UCSD-AML1 (cell line): Measurements from ENCODE around the gene STK32B.
"Not testable (repeated sequence)": the region's sequence is repeated elsewhere in the genome, so short reads cannot be mapped to it uniquely, and the experiment has no call there.

Experiments
- DNase-seq: peaks from one replicate; lab custom pipeline; 2025; ENCODE audit not compliant: unreplicated experiment; lab: John Stamatoyannopoulos, UW

The STK32B gene

DNA sequence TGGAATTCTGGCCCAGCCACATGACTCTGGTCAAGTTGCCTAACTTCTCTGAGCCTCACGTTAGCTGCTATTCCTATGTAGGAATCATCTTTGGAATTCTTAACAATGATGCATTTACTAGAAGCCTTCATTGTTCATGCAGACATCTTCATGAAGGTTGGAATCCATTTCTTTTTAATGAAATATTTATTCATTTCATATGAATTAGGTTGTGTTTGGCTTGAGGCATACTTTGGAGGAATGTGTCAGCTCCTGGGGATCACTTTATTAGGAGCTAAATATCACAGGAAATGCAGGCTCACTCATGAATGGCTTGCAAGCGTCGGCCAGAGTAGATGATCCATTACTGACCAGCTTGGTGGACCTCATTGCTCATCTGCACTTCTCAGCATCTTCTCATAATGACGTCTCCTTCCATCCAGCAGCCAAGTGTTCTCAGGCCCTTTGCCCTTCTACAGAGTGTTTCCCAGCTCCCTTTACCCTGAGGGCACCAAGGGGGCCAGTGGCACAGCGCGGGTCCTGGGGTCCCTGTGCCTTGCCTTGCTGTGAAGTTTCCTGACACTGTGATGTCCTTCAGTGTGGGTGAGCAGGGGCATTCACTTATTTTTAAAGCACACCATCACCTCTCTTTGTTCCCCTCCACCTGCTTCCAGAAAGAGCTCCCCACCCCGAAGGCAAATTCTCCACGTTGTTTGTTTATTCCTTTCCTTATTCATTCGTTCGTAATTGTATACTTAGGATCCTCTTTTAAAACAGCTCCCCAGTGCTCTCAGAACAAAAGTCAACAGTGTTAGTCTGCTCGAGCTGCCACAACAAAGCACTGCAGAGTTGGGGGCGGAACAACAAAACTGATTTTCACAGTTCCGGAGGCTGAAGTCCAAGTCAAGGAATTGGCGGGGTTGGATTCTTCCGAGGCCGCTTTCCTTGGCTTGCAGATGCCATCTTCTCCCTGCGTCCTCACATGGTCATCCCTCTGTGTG is 106.8 kb downstream of the STK32B start:
- no peak for DNase-seq

GRCh38 chr4:5158825-5159224 is 107.5 kb downstream of the STK32B start:
- DNase-seq: no peak

DNA sequence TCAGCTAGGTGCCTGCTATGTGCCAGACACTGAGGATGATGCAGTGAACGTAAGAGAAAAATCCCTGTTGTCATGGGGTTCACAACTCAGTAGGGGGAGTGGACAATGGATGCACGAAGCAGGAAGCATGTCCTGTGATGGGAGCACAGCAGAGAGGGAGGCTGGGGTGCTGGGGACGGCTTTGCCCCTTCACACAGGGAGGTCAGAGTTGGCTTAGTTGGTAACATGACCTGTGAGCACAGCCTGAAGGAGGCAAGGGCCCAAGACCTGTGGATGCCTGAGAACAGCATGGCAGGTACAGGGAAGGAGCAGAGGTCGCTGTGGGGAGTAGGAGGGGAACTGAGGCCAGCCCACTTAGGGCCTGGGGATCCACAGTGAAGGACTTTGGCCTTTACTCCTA is 109.4 kb downstream of the STK32B start:
- no peak for DNase-seq

DNA sequence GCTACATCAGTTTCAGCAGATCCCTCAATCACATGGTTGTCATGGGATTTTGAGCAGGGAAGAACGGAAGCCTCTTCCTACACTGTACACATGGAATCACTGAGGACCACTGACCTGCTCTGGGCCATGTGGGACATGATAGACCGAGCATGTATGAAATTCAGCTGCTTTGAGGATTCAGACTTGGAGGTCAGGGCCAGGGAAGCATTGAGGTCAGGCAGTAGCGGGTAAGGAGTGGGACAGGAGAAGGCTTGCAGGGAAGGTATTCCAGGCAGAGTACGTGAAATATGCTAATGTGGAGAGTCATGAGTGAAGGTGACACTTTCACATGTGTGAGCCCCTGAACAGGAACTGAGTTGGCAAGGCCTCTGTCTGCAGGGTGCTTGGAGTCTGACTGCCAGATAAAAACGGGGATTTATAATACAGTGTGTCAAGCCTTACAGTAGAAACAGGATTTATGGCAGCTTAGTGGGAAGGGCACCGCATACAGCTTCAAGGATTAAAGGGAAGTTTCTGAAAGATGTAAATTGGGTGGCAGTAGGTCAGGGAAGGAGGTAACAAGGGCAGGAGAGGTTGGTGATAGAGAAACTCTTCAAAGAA is 111.7 kb downstream of the STK32B start:
- DNase-seq: no peak

GRCh38 chr4:5164221-5164912 is 113.1 kb downstream of the STK32B start:
- DNase-seq: no peak

GRCh38 chr4:5165420-5166369 is 114.4 kb downstream of the STK32B start:
- no peak for DNase-seq

- DNase-seq: no peak
Observed at GRCh38 chr4:5166377-5166776, 115.1 kb downstream of the STK32B start.

- no peak for DNase-seq
Observed at GRCh38 chr4:5168891-5169290, 117.6 kb downstream of the STK32B start.

DNA sequence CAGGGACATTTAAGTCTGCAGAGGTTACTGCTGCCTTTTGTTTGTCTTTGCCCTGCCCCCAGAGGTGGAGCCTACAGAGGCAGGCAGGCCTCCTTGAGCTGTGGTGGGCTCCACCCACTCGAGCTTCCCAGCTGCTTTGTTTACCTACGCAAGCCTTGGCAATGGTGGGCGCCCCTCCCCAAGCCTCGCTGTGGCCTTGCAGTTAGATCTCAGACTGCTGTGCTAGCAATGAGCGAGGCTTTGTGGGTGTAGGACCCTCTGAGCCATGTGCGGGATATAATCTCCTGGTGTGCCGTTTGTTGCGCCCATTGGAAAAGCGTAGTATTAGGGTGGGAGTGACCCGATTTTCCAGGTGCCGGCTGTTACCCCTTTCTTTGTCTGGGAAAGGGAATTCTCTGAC is 124.6 kb downstream of the STK32B start:
- not testable (repeated sequence) for DNase-seq

GRCh38 chr4:5184606-5185005 is 133.3 kb downstream of the STK32B start:
- DNase-seq: no peak

DNA sequence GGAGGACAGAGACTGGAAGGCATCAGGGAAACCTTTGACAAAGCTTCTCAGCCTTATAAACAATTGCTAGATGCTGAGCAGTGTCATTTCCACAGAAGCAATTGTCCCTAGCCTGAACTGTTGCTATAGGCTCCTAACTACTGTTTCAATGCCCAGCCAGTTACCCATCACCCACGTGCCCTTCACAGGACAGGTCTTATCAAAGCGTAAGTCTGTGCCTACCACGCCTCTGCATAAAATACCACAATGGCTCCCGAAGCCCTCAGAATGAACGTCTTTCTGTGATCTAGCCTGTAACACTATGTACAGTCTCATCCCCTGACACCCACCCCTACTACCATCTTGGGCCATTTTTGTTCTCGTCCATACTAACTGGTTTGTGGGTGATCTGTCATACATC is 134.3 kb downstream of the STK32B start:
- no peak for DNase-seq

DNA sequence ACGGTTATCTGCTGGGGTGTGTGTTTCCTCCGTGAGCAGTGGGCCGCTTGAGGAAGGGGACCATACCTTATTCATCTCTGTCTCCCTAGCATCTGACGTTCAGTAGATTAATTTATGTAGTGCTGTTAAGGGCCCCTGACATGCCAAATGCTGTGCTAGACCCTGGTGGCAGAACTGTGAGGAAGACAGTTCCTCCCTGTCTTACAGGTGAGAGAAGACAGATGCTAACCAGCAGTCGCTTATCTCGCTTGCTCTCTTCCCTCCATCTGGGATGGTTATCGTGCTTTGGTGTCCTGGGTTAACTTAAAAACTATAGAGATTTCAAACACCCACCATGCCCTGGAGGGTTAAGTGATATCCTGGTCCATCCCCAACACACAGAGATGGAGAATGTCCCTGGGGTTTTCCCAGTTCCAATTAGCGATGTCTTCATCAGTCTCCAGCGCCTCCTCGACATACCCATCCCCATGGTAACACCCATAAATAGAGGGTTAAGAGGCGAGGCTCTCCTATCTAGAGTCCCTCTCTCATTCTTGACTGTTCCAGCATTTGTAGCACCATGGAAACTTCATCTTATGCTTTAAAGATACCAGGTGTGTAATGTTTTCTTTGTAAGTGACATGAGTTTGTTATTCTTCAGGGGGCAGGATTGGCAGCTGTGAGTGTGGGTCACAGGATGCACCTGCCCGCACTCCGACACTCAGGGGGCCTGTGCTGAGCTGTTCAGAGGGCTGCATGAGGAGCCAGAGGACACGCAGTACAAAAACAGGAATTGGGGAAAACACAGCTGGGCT is 135.2 kb downstream of the STK32B start:
- DNase-seq: no peak

- DNase-seq: no peak
Observed at GRCh38 chr4:5188130-5188529, 136.8 kb downstream of the STK32B start.

DNA sequence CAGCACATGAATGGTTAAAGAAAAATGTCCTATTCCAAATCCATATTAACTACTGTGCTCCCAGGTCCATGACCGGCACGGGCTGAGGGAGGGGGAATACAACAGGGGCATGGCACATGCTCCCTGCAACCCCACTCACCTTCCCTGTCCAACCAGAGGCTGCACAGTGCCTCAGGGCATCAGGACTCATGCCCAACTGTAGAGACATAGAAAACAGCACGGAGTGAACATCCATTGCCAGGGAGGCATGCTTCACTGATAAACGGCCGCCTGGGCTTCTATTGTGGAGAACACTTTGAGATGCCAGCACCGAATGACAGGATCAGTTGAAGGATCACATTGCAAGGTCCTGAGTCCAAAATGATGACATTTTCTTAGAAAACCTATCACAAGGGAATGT is 140.6 kb downstream of the STK32B start:
- no peak for DNase-seq

GRCh38 chr4:5192271-5192670 is 141.0 kb downstream of the STK32B start:
- no peak for DNase-seq

DNA sequence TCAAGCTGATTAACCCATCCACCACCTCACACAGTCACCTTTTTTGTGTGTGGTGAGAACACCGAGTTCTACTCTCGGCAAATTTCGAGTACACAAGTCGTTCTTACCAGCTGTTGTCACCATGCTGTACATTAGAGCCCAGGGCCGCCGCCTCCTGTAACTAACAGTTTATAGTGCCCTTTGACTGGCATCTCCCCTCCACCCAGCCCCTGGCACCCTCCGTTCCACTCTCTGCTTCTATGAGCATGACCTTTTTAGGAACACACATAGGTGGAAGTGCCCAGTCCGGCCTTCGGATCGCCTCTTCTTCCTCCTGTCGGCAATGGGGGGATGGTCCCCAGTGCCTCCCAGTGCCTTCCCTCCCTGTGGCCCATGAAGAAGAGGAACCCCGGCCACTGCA is 141.4 kb downstream of the STK32B start:
- DNase-seq: no peak

- no peak for DNase-seq
Observed at GRCh38 chr4:5198656-5199541, 147.6 kb downstream of the STK32B start.

GRCh38 chr4:5199912-5200311 is 148.6 kb downstream of the STK32B start:
- no peak for DNase-seq

DNA sequence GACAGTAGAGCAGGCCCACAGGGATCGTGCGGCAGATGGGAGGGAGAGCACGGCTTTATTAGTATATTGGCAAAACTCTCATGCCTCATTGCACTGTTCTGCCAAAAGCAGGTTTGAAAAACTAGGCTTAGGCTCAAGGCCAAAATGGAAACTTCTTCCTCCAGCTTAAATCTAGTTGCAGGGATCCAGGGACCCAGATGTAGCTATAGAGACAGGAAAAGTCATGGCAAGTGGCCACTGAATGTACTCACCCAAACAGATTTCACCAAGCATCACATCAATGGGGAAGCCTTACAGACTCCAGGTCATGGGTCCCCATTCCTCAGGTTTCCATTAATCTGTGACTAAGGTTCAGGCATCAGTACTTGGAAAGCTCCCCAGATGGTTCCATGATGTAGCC is 149.2 kb downstream of the STK32B start:
- no peak for DNase-seq
